Measurements from ENCODE around the gene NEGR1. TPM values are rescaled to one million over a fixed set of nuclear protein-coding genes. Genes with fewer than 3 reads are reported as not detected.

NEGR1 gene
- total RNA-seq, 1 donor from 2014 or later, result 18.1 TPM

DNA sequence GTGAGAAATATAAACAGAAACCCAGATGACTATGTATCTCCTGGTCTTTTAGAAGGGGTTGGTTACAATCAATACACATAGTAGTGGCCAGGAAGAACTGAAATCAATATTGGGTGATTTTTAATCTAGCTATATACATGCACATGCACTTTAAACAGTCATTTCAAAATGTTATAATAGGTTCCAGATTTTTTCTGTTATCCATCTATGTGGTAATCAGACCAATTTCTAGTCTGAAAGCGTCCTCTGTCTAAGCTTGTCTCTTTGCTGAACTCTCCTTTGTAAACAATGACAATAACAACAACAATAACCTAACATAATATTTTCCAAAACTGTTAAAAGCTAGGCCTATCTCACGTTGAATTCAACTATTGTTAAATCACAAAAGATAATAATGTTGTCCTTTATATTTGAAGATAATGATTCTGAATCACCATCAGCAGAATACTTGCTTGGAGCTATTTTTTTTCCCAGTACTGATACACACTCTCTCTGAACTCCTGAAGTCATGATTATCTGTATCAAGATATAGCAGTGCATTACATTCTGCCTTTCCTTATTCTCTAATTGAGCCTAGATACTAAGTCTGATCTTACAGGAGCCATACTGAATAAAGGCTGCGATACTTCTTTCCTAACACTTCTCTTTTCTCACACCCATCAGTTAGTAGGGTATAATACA is 704.7 kb downstream of the NEGR1 start:
- no peak for ATAC-seq
- Histone ChIP-seq H3K4me3 (no peak overlapping the region), H3K9me3 (no peaks in the 10 kb centered on the region), H3K4me1 (no peaks in the 10 kb centered on the region), H3K27me3 (ENCODE audit: low read depth) (no peaks in the 10 kb centered on the region), H3K36me3 (no peaks in the 10 kb centered on the region), H3K27ac (no peak overlapping the region)
- intact Hi-C loops (cut with DNase I), result no loop called here
- TF ChIP-seq CTCF (IDR thresholded peaks at IDR 0.05), result no peak
- DNase-seq, result no peak

DNA sequence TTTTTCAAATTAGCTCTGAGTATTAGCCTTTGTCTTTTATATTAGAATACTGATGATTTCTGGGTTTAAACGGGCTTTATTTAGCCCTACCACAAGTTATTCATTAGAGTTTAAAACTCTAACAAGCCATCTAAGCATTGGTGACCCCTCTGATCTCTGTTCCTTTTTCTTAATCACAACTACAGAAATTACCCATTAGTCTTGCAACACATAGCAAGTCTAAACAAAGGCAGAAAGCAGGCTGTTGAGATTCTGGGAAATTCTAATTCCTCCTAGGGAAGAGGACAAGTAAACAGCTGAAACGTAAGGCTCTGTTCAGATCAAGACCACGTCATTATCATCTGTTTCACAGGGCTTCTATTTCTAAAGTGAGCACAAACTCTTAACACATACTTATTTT is 710.3 kb downstream of the NEGR1 start:
- H3K27ac ChIP-seq, result no peak overlapping the region
- no peak for TF ChIP-seq CTCF (IDR thresholded peaks at IDR 0.05)
- intact Hi-C loops (cut with DNase I), result no loop called here
- H3K36me3 ChIP-seq, result no peaks in the 10 kb centered on the region
- no peaks in the 10 kb centered on the region for H3K4me1 ChIP-seq
- no peak for DNase-seq
- ATAC-seq, result no peak
- H3K27me3 ChIP-seq (ENCODE audit: low read depth), result no peaks in the 10 kb centered on the region
- H3K4me3 ChIP-seq, result no peak overlapping the region
- H3K9me3 ChIP-seq, result no peaks in the 10 kb centered on the region

DNA sequence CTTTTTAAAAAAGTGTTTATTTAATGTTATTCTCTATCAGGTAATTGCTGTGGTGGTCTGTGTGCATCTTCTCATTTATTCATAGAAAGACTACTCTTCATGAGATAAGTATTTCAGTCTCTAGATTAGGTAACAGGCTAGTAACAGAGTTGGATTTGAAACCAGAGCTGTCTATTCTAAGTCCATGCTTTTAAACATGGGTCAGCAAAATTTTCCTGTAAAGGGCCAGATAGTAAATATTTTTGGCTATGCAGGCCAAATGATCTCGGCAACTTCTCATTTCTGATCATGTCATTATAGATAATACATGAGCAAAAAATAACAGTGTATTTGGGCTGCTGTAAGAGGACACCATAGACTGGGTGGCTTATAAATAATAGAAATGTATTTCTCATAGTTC is 715.9 kb downstream of the NEGR1 start:
- intact Hi-C loops (cut with DNase I), result no loop called here
- DNase-seq (no peak), ATAC-seq (no peak)
- Histone ChIP-seq H3K27ac (no peak overlapping the region), H3K4me3 (no peak overlapping the region), H3K36me3 (no peaks in the 10 kb centered on the region), H3K4me1 (peaks cover 8% of the 10 kb centered on the region), H3K27me3 (ENCODE audit: low read depth) (no peaks in the 10 kb centered on the region), H3K9me3 (no peaks in the 10 kb centered on the region)
- TF ChIP-seq CTCF (IDR thresholded peaks at IDR 0.05), result no peak

- Histone ChIP-seq H3K4me3 (no peak overlapping the region), H3K27ac (no peak overlapping the region)
- intact Hi-C loops (cut with DNase I), result no loop called here
Measured at GRCh38 chr1:71565831-71566230, 716.5 kb downstream of the NEGR1 start.

DNA sequence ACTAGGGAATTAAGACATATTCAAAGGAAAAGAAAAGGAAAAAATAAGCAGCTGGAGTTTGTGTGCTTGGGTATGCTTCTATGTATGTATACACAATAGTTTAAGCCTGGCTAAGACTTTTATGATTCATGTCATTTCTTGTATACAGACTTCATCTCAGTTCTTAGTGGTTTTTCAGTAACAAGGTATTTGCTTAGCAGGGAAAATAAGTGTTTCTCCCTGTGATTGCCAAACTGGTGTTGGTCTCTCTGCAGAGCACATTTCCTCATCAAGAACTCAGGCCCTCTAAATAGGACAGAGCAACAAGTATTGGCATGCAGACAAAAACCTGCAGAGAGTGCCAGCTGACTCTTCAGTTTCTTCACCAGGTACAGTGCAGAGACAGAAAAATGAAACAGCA is 717.1 kb downstream of the NEGR1 start:
- ATAC-seq, result peak; percentile 84 to 86
- Histone ChIP-seq H3K4me3 (no peak overlapping the region), H3K27me3 (ENCODE audit: low read depth) (no peaks in the 10 kb centered on the region), H3K4me1 (peaks cover 10% of the 10 kb centered on the region), H3K9me3 (no peaks in the 10 kb centered on the region), H3K27ac (no peak overlapping the region), H3K36me3 (no peaks in the 10 kb centered on the region)
- intact Hi-C loops (cut with DNase I), result no loop called here
- TF ChIP-seq CTCF (IDR thresholded peaks at IDR 0.05), result no peak
- DNase-seq, result no peak

More at GRCh38 chr1:71565831-71566230, 716.5 kb downstream of the NEGR1 start:
- H3K9me3 ChIP-seq, result no peaks in the 10 kb centered on the region
- H3K27me3 ChIP-seq (ENCODE audit: low read depth), result no peaks in the 10 kb centered on the region
- no peak for ATAC-seq
- DNase-seq, result no peak
- H3K36me3 ChIP-seq, result no peaks in the 10 kb centered on the region
- no peak for TF ChIP-seq CTCF (IDR thresholded peaks at IDR 0.05)
- peaks cover 10% of the 10 kb centered on the region for H3K4me1 ChIP-seq
